ENCODE measurements around the gene HOXB7. TPM values are rescaled to one million over a fixed set of nuclear protein-coding genes. Genes with fewer than 3 reads are reported as not detected.
A peak's percentile ranks its signal among the peaks of the same experiment; 100 is the strongest.

HOXB7 gene
- total and polyA plus RNA-seq, 2 of the 13 experiments (the other 11 are each of a cell fraction or from before 2014, with no cell fraction given): 0.04 TPM; not detected in 1

- TF ChIP-seq, protein P1, sequence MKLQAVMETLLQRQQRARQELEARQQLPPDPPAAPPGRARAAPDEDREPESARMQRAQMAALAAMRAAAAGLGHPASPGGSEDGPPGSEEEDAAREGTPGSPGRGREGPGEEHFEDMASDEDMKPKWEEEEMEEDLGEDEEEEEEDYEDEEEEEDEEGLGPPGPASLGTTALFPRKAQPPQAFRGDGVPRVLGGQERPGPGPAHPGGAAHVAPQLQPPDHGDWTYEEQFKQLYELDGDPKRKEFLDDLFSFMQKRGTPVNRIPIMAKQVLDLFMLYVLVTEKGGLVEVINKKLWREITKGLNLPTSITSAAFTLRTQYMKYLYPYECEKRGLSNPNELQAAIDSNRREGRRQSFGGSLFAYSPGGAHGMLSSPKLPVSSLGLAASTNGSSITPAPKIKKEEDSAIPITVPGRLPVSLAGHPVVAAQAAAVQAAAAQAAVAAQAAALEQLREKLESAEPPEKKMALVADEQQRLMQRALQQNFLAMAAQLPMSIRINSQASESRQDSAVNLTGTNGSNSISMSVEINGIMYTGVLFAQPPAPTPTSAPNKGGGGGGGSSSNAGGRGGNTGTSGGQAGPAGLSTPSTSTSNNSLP (IDR thresholded peaks at IDR 0.05; ENCODE audit: low read depth, low read length): no peak
- TF ChIP-seq KAT8 (CRISPR knock-in tag; IDR thresholded peaks at IDR 0.05) (0 out of 2 replicates have a peak, but pooled peaks have one; percentile 29), MAFK (conservative IDR thresholded peaks at IDR 0.05 in 1 of 2, IDR thresholded peaks at IDR 0.05 in 1 of 2; ENCODE audit: low read length in 2 of 2) (no peak), HOXA9 (CRISPR knock-in tag; IDR thresholded peaks at IDR 0.05; ENCODE audit: borderline replicate concordance) (no peak), SRF (IDR thresholded peaks at IDR 0.05; ENCODE audit: low read depth, low read length) (no peak), FOXP1 (IDR thresholded peaks at IDR 0.05) (no peak), FOXP1 (CRISPR knock-in tag; IDR thresholded peaks at IDR 0.05) (no peak), ZNF747 (CRISPR knock-in tag; IDR thresholded peaks at IDR 0.05; ENCODE audit: borderline replicate concordance) (no peak), ZNF572 (CRISPR knock-in tag; IDR thresholded peaks at IDR 0.05) (no peak), SP2 (CRISPR knock-in tag; IDR thresholded peaks at IDR 0.05) (no peak), DNMT1 (CRISPR knock-in tag; IDR thresholded peaks at IDR 0.05) (no peak), ARNT (IDR thresholded peaks at IDR 0.05) (no peak)
- TF ChIP-seq, protein P2, sequence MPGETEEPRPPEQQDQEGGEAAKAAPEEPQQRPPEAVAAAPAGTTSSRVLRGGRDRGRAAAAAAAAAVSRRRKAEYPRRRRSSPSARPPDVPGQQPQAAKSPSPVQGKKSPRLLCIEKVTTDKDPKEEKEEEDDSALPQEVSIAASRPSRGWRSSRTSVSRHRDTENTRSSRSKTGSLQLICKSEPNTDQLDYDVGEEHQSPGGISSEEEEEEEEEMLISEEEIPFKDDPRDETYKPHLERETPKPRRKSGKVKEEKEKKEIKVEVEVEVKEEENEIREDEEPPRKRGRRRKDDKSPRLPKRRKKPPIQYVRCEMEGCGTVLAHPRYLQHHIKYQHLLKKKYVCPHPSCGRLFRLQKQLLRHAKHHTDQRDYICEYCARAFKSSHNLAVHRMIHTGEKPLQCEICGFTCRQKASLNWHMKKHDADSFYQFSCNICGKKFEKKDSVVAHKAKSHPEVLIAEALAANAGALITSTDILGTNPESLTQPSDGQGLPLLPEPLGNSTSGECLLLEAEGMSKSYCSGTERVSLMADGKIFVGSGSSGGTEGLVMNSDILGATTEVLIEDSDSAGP (CRISPR knock-in tag; IDR thresholded peaks at IDR 0.05; ENCODE audit: borderline replicate concordance): peak; percentile 68
- TF ChIP-seq, protein P3, sequence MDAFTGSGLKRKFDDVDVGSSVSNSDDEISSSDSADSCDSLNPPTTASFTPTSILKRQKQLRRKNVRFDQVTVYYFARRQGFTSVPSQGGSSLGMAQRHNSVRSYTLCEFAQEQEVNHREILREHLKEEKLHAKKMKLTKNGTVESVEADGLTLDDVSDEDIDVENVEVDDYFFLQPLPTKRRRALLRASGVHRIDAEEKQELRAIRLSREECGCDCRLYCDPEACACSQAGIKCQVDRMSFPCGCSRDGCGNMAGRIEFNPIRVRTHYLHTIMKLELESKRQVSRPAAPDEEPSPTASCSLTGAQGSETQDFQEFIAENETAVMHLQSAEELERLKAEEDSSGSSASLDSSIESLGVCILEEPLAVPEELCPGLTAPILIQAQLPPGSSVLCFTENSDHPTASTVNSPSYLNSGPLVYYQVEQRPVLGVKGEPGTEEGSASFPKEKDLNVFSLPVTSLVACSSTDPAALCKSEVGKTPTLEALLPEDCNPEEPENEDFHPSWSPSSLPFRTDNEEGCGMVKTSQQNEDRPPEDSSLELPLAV (CRISPR knock-in tag; conservative IDR thresholded peaks at IDR 0.05; ENCODE audit: low read depth): no peak
- TF ChIP-seq, protein P4, sequence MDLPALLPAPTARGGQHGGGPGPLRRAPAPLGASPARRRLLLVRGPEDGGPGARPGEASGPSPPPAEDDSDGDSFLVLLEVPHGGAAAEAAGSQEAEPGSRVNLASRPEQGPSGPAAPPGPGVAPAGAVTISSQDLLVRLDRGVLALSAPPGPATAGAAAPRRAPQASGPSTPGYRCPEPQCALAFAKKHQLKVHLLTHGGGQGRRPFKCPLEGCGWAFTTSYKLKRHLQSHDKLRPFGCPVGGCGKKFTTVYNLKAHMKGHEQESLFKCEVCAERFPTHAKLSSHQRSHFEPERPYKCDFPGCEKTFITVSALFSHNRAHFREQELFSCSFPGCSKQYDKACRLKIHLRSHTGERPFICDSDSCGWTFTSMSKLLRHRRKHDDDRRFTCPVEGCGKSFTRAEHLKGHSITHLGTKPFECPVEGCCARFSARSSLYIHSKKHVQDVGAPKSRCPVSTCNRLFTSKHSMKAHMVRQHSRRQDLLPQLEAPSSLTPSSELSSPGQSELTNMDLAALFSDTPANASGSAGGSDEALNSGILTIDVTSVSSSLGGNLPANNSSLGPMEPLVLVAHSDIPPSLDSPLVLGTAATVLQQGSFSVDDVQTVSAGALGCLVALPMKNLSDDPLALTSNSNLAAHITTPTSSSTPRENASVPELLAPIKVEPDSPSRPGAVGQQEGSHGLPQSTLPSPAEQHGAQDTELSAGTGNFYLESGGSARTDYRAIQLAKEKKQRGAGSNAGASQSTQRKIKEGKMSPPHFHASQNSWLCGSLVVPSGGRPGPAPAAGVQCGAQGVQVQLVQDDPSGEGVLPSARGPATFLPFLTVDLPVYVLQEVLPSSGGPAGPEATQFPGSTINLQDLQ (CRISPR knock-in tag; IDR thresholded peaks at IDR 0.05): no peak
- TF ChIP-seq, protein P5, sequence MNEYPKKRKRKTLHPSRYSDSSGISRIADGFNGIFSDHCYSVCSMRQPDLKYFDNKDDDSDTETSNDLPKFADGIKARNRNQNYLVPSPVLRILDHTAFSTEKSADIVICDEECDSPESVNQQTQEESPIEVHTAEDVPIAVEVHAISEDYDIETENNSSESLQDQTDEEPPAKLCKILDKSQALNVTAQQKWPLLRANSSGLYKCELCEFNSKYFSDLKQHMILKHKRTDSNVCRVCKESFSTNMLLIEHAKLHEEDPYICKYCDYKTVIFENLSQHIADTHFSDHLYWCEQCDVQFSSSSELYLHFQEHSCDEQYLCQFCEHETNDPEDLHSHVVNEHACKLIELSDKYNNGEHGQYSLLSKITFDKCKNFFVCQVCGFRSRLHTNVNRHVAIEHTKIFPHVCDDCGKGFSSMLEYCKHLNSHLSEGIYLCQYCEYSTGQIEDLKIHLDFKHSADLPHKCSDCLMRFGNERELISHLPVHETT (CRISPR knock-in tag; conservative IDR thresholded peaks at IDR 0.05): no peak
Measured at GRCh38 chr17:48636177-48637018, 25.6 kb upstream of the HOXB7 start (continued).

Measured in HepG2 (cell line).